Right ventricle myocardium inferior (tissue), 1 donor: ENCODE measurements around the gene PSG6. TPM values are rescaled to one million over a fixed set of nuclear protein-coding genes. Genes with fewer than 3 reads are reported as not detected.
"Not testable (repeated sequence)": the region's sequence is repeated elsewhere in the genome, so short reads cannot be mapped to it uniquely, and the experiment has no call there.

Experiments
- ATAC-seq: fragments of 200-7000 bp; cut with Tn5 transposase; one replicate; pipeline ENCODE4 v1.9.1; 2020; ENCODE audit warnings: mild to moderate bottlenecking, moderate library complexity
- DNase-seq: peaks from one replicate; pipeline ENCODE4 v3.0.0; 2021; ENCODE audit errors: missing footprints
- intact Hi-C: fragments of 100-400 bp; cut with DNase I; formaldehyde crosslinking; loops from one replicate; pipeline ENCODE4 v1.11.0; 2022
- total RNA-seq: library from RNA; stranded (reverse); fragmentation: NEBNext Ultra II Directional; extraction: Animal tissue kit (Norgen Biotek cat#: 25700); gene quantifications from one replicate; pipeline ENCODE4 v1.2.1, GENCODE V29; 2021
- donor health status: DM: no; HTN: yes; CAD: no; lungs with severe emphysema.

Gene PSG6
- total RNA-seq, 1 donor from 2014 or later, result not detected

- intact Hi-C loops, DNase-seq, ATAC-seq: not testable (repeated sequence)
Measured at GRCh38 chr19:42874901-42875813, 42.5 kb downstream of the PSG6 start.

GRCh38 chr19:42874136-42874535, 43.6 kb downstream of the PSG6 start:
- ATAC-seq, DNase-seq, intact Hi-C loops: not testable (repeated sequence)

GRCh38 chr19:42872608-42873007, 45.1 kb downstream of the PSG6 start:
- intact Hi-C loops, result no loop called here
- DNase-seq, result no peak
- ATAC-seq, result no peak

- DNase-seq (no peak), ATAC-seq (no peak)
- intact Hi-C loops, result no loop called here
Measured at GRCh38 chr19:42857544-42857867, 60.2 kb downstream of the PSG6 start.

- DNase-seq, intact Hi-C loops, ATAC-seq: not testable (repeated sequence)
Measured at GRCh38 chr19:42856866-42857543, 60.7 kb downstream of the PSG6 start.

- intact Hi-C loops, DNase-seq, ATAC-seq: not testable (repeated sequence)
Measured at GRCh38 chr19:42854745-42855144, 62.9 kb downstream of the PSG6 start.

- ATAC-seq, DNase-seq, intact Hi-C loops: not testable (repeated sequence)
Measured at GRCh38 chr19:42853231-42853630, 64.5 kb downstream of the PSG6 start.

DNA sequence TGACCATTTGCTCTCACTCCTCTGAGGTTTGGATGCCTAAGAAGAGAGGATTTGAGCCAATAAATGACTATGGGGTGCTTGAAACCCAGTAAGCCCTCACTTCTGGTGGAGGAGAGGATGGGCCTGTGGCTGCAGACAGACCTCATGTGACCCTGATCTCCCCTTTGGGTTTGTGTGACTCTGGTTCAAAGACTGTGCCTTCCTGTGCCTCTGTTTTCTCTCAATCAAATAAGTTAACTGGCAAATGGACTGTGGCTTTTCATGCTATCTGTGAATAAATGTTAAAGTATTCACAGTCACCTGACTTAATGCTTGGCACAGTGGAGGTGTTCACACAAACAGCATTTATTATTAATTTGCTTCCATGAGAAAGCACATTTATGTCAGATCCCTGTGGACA, 64.9 kb downstream of the PSG6 start:
- intact Hi-C loops, ATAC-seq, DNase-seq: not testable (repeated sequence)

Other genes starting within 250 kb of the PSG6 start
- gene PSG3, start 177.4 kb downstream of the PSG6 start, total RNA-seq, result not detected
- not detected for gene PSG8, start 152.2 kb downstream of the PSG6 start, total RNA-seq
- gene PSG1, start 38.2 kb downstream of the PSG6 start, total RNA-seq, result not detected
- gene PSG7, start 19.3 kb upstream of the PSG6 start, total RNA-seq, result not detected
- gene PSG11, start 108.6 kb upstream of the PSG6 start, total RNA-seq, result not detected
- not detected for gene PSG2, start 164.8 kb upstream of the PSG6 start, total RNA-seq